ENCODE results near the gene SMIM44.
"Not testable (repeated sequence)": the region's sequence is repeated elsewhere in the genome, so short reads cannot be mapped to it uniquely, and the experiment has no call there.

Gene SMIM44

GRCh38 chr19:3452171-3452941 is 30.9 kb downstream of the SMIM44 start:
- no peaks in the 10 kb centered on the region for H3K4me1 Mint-ChIP-seq
- H3K27ac Mint-ChIP-seq = no peak overlapping the region
- H3K27me3 Mint-ChIP-seq = no peaks in the 10 kb centered on the region
- no peaks in the 10 kb centered on the region for H3K9me3 Mint-ChIP-seq
- DNase-seq (no peak), ATAC-seq (no peak)
- H3K4me3 Mint-ChIP-seq = no peak overlapping the region

DNA sequence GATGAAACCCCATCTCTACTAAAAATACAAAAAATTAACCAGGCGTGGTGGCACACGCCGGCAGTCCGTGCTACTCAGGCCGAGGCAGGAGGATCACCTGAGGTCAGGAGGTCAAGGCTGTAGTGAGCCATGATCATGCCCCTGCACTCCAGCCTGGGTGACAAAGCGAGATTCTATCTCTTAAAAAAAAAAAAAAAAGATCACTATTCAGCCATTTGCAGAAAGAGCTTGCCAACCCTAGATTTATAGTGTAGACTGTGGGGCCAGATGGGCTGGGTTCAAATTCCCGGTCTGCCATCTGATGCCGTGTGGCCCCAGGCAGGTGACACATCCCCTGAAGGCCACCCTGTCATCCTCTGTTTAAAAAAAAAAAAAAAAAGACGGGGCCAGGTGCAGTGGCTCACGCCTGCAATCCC is 31.8 kb downstream of the SMIM44 start:
- H3K4me1 Mint-ChIP-seq = no peaks in the 10 kb centered on the region
- DNase-seq (no peak), ATAC-seq (no peak)
- no peak overlapping the region for H3K27ac Mint-ChIP-seq
- H3K4me3 Mint-ChIP-seq = no peak overlapping the region
- no peaks in the 10 kb centered on the region for H3K27me3 Mint-ChIP-seq
- no peaks in the 10 kb centered on the region for H3K9me3 Mint-ChIP-seq

- Mint-ChIP-seq H3K27ac (peak overlapping the region in 1 of 2 donors; percentile 52), H3K9me3 (no peaks in the 10 kb centered on the region), H3K4me1 (no peaks in the 10 kb centered on the region), H3K27me3 (no peaks in the 10 kb centered on the region), H3K4me3 (no peak overlapping the region)
- DNase-seq (no peak), ATAC-seq (no peak)
Measured at GRCh38 chr19:3450796-3451411, 32.3 kb downstream of the SMIM44 start.

DNA sequence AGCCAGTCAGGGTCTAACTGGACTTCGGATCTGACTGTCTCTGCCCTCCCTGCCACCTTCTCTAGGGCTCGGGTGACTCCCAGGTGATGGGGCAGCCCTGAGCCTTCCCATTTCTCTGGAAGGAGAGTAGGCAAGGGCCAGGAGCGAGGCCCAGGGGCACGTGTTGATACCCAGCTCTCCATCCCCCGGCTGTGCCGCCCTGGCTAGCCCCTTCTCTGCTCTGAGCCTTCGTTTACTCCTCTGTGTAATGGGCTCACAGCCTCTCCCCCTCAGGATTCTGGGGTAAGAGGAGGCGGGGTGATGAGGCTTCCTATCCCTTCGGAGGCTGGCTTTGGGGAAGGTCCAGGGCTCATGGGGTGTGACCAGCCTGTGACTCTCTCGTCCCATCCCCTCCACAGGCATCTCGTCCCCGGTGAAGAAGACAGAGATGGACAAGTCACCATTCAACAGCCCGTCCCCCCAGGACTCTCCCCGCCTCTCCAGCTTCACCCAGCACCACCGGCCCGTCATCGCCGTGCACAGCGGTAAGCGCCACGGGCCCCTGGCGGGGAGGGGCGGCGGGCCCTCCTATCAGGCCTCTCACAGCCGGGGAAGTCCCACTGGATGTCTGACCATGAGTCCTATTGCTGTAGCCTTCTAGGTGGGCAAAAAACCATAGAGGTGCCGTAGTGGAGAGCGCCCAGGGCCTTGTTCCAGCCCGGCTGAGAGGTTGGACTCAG is 34.5 kb downstream of the SMIM44 start:
- ATAC-seq (no peak), DNase-seq (no peak)
- peaks cover 7% of the 10 kb centered on the region for H3K4me1 Mint-ChIP-seq
- H3K27ac Mint-ChIP-seq = peak overlapping the region in 1 of 2 donors; percentile 67
- no peaks in the 10 kb centered on the region for H3K27me3 Mint-ChIP-seq
- no peak overlapping the region for H3K4me3 Mint-ChIP-seq
- no peaks in the 10 kb centered on the region for H3K9me3 Mint-ChIP-seq

- not testable (repeated sequence) for H3K4me1 Mint-ChIP-seq, ATAC-seq, H3K27ac Mint-ChIP-seq, H3K27me3 Mint-ChIP-seq, H3K9me3 Mint-ChIP-seq, DNase-seq, H3K4me3 Mint-ChIP-seq
Measured at GRCh38 chr19:3446657-3447056, 36.6 kb downstream of the SMIM44 start.

DNA sequence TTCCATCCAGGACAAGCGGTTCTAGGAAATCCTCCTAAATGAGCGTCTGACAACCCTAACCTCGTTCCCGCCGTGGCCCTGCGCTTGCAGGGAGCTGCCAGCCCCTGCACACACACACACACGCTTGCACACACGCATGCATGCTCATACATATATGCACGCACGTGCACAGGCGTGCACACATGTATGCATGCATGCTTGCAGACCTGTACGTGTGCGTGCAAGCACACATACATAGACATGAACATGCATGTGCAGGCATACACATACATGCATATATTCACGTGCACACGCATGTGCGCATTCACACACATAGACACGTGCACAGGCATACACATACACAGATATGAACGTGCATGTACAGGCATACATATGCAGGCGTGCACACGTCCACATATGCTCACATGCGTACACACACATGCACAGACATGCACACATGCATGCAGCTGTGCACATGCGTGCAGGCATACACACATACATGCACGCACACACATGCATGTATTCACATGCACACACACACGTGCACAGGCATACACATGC is 38.5 kb downstream of the SMIM44 start:
- no peak overlapping the region for H3K27ac Mint-ChIP-seq
- no peaks in the 10 kb centered on the region for H3K9me3 Mint-ChIP-seq
- DNase-seq = no peak
- no peak overlapping the region for H3K4me3 Mint-ChIP-seq
- peaks cover 13% of the 10 kb centered on the region for H3K4me1 Mint-ChIP-seq
- no peaks in the 10 kb centered on the region for H3K27me3 Mint-ChIP-seq
- ATAC-seq = no peak

DNA sequence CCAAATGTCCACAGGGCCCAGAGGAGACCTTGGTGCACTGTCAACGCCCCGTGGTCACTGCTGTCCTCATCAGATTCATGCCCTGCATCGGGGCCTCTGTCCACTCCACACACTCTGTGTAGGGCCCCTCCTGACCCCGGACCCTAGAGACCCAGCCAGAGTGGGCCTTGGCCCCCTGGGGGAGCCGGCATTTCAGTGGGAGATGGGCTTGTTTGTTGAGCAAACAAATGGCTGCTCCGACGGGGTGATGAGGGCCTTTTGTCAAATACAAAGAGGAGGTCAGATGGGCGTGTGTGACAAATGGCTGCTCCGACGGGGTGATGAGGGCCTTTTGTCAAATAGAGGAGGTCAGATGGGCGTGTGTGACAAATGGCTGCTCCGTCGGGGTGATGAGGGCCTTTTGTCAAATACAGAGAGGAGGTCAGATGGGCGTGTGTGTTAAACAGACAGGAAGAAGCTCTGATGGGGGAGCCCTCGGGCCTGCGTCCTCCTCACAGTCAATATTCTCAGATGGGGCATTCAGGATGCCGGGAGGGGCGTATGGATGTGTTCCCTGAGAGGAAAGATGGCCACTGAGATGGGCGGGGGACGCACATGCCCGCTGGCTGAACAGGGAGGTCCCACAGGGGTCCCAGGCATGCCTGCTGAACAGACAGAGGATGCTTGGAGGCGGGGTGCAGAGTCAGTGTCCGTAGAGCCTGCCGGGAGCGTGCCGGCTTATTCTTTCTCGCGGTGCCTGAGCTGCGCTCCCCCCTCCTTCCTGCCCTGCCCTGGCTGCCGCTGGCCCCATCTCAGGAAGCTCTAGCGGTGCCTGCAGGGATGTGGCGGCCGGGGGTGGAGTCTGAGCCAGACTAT is 39.2 kb downstream of the SMIM44 start:
- no peaks in the 10 kb centered on the region for H3K27me3 Mint-ChIP-seq
- ATAC-seq (no peak), DNase-seq (no peak)
- H3K27ac Mint-ChIP-seq = peak overlapping the region in 1 of 2 donors; percentile 87
- no peaks in the 10 kb centered on the region for H3K9me3 Mint-ChIP-seq
- H3K4me3 Mint-ChIP-seq = no peak overlapping the region
- H3K4me1 Mint-ChIP-seq = peaks cover 14% of the 10 kb centered on the region

- Mint-ChIP-seq H3K27ac (no peak overlapping the region), H3K27me3 (no peaks in the 10 kb centered on the region), H3K9me3 (no peaks in the 10 kb centered on the region), H3K4me3 (no peak overlapping the region), H3K4me1 (peaks cover 14% of the 10 kb centered on the region)
- DNase-seq (no peak), ATAC-seq (no peak)
Measured at GRCh38 chr19:3442487-3443071, 40.7 kb downstream of the SMIM44 start.

DNA sequence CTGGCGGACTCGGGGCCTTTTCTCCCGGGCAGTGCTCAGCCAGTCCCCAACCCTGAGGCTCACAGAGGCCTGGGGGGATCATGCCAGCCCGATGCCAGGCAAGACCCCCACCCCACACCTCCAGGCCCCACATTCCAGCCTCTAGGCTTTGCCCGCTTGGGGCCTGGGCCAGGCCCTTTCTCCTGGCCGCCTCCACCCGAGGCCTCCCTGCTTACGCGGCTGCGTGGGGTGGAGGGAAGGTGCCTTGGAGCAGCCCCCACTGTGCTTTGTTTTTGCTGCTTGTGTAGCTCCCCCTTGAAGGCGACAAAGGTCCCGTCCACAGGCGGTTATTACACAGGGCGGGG is 41.3 kb downstream of the SMIM44 start:
- no peak for ATAC-seq
- no peak for DNase-seq
- Mint-ChIP-seq H3K4me3 (no peak overlapping the region), H3K27me3 (no peaks in the 10 kb centered on the region), H3K27ac (no peak overlapping the region), H3K4me1 (peaks cover 14% of the 10 kb centered on the region), H3K9me3 (no peaks in the 10 kb centered on the region)

- Mint-ChIP-seq H3K4me3 (no peak overlapping the region), H3K9me3 (no peaks in the 10 kb centered on the region)
- no peak for DNase-seq
Measured at GRCh38 chr19:3441089-3441985, 41.9 kb downstream of the SMIM44 start.

GRCh38 chr19:3440082-3440481 is 43.2 kb downstream of the SMIM44 start:
- peak overlapping the region in 1 of 2 donors; percentile 63 for H3K27ac Mint-ChIP-seq
- DNase-seq = peak; percentile 48 to 57

More at GRCh38 chr19:3441089-3441985, 41.9 kb downstream of the SMIM44 start:
- no peaks in the 10 kb centered on the region for H3K27me3 Mint-ChIP-seq
- no peak for ATAC-seq
- no peak overlapping the region for H3K27ac Mint-ChIP-seq
- peaks cover 14% of the 10 kb centered on the region for H3K4me1 Mint-ChIP-seq

DNA sequence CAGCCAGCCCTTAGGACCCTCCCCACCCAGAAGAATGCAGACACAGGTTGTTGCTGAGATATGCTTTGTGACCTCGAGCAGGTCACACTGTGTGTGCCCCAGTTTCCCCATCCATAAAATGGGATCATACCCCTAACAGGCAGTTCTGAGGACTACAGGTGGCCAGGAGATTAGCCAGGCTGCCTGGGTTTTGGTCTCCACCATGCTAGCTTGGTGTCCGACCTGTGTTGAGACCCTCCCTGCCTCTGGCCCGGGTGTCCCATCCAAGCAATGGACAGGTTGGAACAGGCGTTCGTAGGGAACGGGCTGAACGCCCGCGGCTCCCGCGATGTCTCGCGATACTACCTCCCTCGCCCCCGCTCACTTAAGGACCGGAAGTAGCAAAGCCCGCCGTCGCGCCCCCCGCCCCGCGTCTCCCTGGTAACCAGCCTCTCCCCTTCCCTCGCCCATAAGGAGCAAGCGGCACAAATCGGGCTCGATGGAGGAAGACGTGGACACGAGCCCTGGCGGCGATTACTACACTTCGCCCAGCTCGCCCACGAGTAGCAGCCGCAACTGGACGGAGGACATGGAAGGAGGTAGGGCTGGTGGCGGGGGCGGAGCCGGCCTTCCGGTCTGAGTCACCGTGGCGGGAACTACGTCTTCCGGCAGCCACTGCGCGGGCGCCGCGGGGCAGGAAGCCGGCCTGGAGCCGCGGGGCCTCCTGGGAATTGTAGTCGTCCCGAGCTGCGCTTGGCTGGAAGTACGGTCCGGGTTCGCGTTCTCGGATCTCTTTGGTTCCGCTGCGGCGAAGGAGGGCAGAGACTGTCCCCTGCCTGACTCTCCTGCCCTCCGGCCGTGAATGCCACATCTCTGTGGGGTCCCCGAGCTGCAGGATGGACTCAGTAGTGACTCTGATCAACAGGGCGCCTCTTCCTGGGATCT is 48.3 kb downstream of the SMIM44 start:
- peaks cover 24% of the 10 kb centered on the region for H3K4me1 Mint-ChIP-seq
- peak overlapping the region; percentile 88 to 98 for H3K4me3 Mint-ChIP-seq
- H3K27me3 Mint-ChIP-seq = no peaks in the 10 kb centered on the region
- peak overlapping the region; percentile 99 to 100 for H3K27ac Mint-ChIP-seq
- ATAC-seq = peak; percentile 96
- peaks cover 0 to 13% of the 10 kb centered on the region in 2 donors for H3K9me3 Mint-ChIP-seq
- DNase-seq = peak; percentile 97 to 98

More at GRCh38 chr19:3440082-3440481, 43.2 kb downstream of the SMIM44 start:
- Mint-ChIP-seq H3K4me1 (peaks cover 23% of the 10 kb centered on the region), H3K4me3 (no peak overlapping the region), H3K27me3 (no peaks in the 10 kb centered on the region), H3K9me3 (no peaks in the 10 kb centered on the region)
- peak; percentile 42 for ATAC-seq
